SK-N-SH (cell line): ENCODE results near the gene PPM1L.

Experiments used
- EP300 ChIP-seq, 2 experiments: IDR thresholded peaks; 2 replicates each; pipeline versions ENCODE4 v1.4.0 to v1.6.1; 2012; ENCODE audit warnings: borderline replicate concordance in 1 of 2, low read depth in 1 of 2, low read length in 1 of 2
- EZH2phosphoT487 ChIP-seq: fragments of 200-600 bp; sonication (generic); IDR thresholded peaks from 2 replicates; pipeline ENCODE4 v1.6.1; 2017; ENCODE audit warnings: low read depth, mixed run types, mild to moderate bottlenecking, antibody characterized with exemption, moderate library complexity, borderline replicate concordance
- FOXM1 ChIP-seq: IDR thresholded peaks from 2 replicates; pipeline ENCODE4 v1.4.0; 2012; ENCODE audit warnings: low read depth, mild to moderate bottlenecking
- JUND ChIP-seq: IDR thresholded peaks from 2 replicates; pipeline ENCODE4 v1.4.0; 2012
- MEF2A ChIP-seq: IDR thresholded peaks from 2 replicates; pipeline ENCODE4 v1.4.0; 2012; ENCODE audit warnings: low read depth, borderline replicate concordance
- POLR2AphosphoS5 ChIP-seq: IDR thresholded peaks from 2 replicates; pipeline ENCODE4 v1.6.1; 2012; ENCODE audit warnings: low read depth, low read length
- RAD21 ChIP-seq: IDR thresholded peaks from 2 replicates; pipeline ENCODE4 v1.6.1; 2012; ENCODE audit warnings: mild to moderate bottlenecking, low read length
- YY1 ChIP-seq: IDR thresholded peaks from 2 replicates; pipeline ENCODE4 v1.4.0; 2012; ENCODE audit warnings: low read depth, mild to moderate bottlenecking
- TF ChIP-seq, protein P1 (sequence below): fragments of 200-600 bp; sonication (generic); IDR thresholded peaks from 2 replicates; pipeline ENCODE4 v1.6.1; 2017; ENCODE audit warnings: antibody characterized with exemption, mild to moderate bottlenecking, moderate library complexity
- TF ChIP-seq, protein P2 (sequence below): IDR thresholded peaks from 2 replicates; pipeline ENCODE4 v1.4.0; 2012; ENCODE audit warnings: low read depth

GRCh38 chr3:160879859-160880258 is 123.8 kb downstream of the PPM1L start:
- TF ChIP-seq, protein P1, sequence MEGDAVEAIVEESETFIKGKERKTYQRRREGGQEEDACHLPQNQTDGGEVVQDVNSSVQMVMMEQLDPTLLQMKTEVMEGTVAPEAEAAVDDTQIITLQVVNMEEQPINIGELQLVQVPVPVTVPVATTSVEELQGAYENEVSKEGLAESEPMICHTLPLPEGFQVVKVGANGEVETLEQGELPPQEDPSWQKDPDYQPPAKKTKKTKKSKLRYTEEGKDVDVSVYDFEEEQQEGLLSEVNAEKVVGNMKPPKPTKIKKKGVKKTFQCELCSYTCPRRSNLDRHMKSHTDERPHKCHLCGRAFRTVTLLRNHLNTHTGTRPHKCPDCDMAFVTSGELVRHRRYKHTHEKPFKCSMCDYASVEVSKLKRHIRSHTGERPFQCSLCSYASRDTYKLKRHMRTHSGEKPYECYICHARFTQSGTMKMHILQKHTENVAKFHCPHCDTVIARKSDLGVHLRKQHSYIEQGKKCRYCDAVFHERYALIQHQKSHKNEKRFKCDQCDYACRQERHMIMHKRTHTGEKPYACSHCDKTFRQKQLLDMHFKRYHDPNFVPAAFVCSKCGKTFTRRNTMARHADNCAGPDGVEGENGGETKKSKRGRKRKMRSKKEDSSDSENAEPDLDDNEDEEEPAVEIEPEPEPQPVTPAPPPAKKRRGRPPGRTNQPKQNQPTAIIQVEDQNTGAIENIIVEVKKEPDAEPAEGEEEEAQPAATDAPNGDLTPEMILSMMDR, result no peak
- TF ChIP-seq MEF2A (no peak), EZH2phosphoT487 (no peak), RAD21 (no peak), EP300 (IDR thresholded peaks at IDR 0.05; ENCODE audit: borderline replicate concordance in 1 of 2, low read depth in 1 of 2, low read length in 1 of 2) (no peak), YY1 (no peak), POLR2AphosphoS5 (no peak), JUND (no peak), FOXM1 (no peak)
- TF ChIP-seq, protein P2, sequence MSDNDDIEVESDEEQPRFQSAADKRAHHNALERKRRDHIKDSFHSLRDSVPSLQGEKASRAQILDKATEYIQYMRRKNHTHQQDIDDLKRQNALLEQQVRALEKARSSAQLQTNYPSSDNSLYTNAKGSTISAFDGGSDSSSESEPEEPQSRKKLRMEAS, result no peak
